SW 1271 (cell line): ENCODE results near the gene EPS8.

ENCODE experiments used
- DNase-seq, 2 experiments: peaks; one replicate each; lab custom pipeline; 2025; lab: John Stamatoyannopoulos, UW

The EPS8 gene

DNA sequence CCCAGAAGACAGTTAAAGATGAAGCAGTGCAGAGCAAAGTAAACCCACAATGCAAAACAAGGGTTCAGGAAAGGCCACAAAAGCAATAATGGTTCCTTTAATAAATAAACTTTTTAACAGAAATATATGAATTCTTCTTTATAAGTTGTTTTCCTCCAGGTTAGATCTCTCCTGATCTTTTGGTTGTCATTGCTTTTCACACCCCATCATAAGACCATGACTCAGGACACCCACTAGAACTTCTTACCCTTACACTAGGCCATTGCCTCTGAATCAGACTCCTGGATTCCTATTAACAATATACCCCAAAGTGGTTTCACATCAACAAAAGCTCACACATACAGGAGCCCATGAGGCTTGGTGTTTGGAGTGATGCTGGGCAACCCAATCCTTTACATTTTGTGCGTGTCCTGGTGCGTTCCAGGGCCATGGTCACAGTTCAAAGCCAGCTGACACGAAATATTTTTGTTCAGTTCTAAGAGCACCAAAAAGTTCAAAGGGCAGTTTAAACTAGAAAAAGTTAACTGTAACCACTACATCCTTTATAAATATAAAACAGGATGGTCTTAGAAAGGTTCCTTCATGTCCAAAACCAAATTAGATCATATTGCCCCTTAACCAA is 187.0 kb downstream of the EPS8 start:
- DNase-seq = no peak

DNA sequence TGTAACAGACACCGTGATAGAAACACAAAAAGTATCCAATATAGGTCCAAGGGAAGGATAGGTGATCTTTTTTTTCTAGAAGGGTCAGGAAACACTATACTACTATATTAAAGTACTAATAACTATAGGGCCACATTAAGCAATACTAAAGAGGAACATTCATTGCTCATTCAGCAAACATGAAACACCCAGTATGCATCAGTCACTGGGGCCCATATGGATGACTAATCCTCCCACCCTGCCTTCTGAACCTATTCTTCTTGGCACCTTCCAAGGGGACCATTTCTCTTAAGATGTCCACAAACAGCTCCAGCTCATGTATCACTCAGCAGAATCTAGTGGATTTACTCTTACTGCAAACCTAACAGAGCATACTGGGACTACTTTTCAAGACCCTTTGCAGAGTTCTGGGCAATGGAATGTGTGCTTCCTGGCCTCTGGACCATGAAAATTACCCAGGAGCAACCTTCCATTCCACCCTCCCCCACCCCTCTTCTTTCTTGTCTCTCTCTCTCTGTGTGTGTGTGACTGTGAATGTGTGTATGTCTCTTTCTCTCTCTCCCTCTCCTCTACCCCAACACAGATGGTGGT is 187.9 kb downstream of the EPS8 start:
- no peak for DNase-seq

DNA sequence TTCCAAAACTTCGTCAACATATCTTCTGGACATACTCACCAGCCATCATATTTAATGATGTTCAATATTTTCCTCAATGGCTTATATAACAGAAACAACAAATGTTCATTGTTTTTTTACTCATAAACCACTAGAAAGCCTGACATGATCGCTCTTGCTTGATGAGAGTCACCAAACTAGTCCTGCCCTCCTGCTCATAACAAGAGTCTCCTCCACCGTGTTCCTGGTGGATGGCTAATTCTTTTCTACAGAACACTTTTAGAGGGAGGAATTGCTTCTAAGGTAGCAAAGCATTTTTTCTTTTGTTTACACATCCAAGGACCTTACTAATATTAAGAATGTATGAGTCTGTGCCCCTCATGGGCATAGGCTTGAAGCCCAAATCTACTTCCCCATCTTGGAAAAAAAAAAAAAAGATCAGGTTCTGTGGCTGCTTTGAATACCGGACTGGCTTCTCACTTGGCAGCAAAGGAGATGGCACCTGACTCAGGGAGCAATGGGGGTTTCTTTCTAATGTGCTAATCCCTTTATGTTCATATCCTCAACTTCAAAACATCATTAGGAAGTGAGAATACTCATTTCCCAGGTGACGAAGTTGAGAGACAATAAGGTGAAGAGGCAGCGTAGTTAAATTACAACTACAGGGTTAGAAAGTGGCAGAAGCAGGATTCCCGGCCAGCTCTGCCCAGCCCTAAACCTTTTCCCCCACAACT is 188.8 kb downstream of the EPS8 start:
- DNase-seq = no peak

DNA sequence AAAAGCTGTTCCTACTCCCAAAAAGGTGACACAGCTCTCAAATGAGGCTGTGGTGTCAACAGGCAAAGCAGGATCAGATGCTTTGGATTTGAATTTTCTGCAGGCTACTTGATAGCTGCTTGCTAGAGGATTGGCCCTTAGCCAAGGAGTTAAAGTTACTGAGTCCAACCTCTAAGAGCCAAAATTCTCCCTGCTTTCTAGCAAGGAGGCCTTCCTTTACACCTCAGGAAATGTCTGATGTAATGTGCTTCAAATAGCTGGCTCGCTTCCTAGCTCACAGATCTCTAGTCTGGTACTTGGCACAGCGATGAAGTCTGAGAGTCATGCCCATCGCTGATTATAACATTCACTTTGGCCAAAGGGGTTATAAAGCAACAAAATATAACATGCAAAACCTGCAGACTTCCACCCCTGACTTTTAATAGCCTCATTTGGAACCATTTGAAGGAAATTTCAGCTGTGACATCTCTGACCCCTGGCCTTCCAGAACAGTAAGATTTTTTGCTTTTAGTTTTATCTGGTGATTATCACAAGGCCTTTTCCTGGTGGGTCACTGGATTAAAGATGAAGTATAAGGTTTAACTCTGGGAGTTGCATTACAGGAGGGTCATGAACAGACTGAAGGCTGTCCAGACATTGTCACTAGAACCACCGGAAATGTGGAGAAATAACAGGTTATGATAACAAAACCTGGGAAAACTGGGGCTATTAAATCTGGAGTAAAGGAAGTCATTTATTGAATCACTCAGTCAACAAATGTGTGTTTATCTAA is 189.7 kb downstream of the EPS8 start:
- no peak for DNase-seq

DNA sequence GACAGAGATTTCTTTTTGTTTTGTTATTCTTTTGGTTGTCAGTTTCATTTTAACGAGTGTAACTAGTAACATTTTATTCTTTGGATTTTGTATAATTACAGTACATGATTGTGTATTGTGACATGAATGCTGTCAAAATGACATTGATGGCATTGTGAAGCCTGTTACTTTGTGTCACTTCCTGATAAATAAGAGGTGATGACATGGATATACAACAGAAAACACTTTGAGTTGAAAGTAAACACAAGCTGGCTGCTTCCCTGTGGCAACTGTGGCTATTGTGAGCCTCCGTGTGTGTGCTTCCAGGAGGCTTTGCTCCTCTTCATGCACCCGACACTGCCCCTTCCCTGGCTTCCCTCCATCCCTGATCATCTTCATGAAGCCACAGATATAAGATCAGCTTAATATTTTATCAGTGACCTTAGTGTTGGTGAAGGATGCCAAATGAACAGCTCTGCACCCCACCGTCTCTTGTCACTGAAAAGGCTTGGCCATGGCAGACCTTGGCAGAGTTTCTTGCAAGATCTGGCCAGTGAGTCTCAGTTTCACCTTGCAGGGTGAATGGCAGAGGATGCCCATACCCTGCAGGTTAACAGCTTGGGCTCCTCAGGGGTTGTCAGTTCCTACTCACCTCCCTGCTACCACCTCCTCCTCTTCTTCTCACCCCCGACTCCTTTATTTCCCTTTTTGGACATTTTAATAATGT is 191.9 kb downstream of the EPS8 start:
- DNase-seq = no peak

DNA sequence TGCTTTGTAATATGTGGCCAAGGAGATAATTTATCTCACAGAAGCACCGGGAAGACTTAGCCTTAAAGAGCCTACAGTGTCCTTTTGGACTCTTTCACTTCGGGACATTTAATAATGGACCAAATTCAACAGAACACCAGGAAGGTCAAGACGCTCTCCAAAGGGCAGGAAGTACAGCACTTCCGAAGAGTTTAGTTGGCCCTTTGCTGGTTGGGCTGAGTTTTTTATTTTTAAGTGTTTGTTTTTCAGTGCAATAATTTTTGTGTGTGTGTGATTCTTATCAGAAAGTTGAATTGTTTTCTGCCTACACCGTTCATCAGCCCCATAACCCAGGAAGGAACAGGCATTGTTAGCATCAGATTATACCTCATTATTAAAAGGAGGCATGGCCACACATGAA is 193.0 kb downstream of the EPS8 start:
- DNase-seq = no peak

DNA sequence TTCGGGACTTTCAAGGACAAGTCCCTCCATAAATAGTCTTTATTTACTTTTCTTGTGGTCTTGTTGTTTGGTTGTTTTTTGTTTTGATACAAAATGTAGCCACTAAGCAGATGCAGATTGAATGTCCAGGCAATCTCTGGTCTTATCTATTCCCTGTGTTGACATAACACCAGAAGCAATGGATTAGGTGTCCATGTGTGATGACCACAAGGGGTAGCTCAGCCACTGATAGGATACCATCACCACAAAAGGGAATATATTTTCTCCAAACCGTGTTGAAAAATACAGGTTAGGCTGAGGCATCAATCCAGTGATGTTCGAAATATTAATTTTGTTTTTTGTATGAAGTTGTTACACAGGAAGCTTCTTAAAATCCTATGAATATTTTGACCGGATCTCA is 196.3 kb downstream of the EPS8 start:
- DNase-seq = peak in 1 of 2 experiments; percentile 13

DNA sequence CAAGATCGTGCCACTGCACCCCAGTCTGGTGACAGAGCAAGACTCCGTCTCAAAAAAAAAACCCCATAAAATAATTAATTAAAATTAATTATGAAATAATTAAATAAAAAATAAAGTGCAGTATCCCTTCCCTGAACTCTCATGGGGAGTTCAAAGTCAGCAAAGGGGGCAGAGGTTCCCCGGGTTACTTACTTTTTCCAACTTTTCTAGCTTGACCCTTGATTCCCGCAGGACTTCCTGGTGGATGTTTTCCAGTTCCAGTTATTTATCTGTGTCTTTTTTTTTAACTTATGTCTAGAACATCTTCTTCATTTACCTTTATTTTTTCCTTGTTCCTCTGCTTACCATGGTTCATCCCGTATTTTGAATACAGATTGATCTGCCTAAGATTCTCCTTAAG is 197.4 kb downstream of the EPS8 start:
- DNase-seq = no peak

DNA sequence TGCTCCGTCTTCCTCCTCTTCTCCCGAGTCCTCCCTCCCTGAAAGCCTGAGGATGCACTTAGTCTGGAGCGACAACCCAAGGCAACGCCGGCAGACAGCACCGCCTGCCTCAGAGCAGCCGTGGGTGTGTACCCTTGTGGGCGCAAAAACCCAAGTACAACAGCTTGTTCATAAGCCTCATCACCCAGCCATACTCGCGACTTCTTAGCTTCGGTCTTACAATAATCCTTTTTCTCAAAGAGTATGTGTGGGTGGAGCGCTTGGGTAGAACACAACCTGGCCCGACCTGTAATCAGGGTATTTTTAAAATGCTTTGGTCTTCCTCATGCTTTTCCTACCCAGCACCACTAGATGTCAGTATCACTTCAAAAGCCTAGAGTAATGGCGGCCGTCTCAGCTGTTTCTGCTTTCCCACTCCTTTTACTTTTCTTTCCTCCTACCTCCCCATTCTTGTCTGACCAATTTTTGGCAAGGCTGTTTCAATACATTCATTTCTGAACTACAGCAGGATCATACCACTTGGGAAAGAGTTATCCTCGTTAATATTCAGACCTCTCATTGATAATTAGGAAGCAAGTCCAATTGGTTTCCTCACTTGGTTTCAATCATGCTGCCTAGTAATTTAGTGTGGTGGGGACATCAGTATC is 198.9 kb downstream of the EPS8 start:
- DNase-seq = peak; percentile 59 to 82

DNA sequence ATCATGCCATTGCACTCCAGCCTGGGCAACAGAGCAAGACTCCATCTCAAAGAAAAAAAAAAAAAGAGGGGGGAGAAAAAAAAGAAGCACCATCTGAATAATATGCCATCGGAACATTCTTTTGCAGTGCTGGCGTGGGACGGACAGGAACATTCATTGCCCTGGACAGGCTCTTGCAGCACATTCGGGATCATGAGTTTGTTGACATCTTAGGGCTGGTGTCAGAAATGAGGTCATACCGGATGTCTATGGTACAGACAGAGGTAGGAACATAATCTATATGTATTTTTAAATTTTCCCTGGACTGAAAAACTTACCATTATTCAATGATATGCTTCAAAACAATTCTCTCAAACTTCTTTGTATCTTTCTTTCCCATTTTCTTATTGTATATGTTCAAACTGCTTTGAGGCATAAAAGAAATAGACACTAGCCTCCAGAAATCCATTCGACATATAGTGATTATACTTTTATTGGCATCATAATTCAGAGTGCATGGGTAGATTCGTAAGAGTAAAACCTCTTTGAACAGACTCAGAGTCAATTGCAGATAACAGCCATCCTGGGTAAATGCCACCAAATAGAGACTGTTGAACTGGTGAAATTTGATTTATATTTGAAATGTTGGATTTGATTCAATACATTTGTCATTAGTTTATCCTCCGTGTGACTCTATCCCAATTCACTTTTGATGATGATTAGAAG is 199.7 kb downstream of the EPS8 start:
- no peak for DNase-seq

DNA sequence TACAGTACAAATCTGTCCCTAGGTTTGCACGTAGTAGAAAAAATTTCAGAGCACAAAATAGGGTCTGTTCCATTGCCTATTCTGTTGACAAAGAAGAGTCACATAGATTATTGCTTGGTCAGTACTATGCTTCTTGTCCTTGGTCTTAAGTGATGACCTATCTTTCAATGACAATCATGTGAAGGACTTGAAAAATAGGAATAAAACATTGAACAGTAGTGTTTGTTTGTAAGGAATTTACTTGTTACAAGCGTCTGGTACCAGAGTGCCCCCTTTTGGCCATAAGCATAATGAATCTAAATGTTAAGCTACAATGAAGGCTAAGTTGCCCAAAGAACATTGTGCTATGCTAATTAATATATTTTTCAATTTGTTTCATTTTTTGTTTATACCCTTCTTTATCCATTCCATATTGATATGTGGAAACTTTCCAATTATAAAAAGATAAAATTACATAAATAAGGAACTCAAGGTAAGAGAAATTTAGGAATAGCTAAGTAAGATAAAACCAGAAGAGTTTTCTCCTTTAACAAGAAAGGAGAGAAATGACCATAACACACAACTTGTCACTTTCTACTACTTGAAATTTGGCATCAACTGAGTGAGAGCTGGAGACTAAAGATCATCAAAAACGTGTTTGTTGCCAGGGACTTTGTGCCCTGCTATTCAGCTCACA is 204.7 kb downstream of the EPS8 start:
- DNase-seq = peak in 1 of 2 experiments; percentile 66

DNA sequence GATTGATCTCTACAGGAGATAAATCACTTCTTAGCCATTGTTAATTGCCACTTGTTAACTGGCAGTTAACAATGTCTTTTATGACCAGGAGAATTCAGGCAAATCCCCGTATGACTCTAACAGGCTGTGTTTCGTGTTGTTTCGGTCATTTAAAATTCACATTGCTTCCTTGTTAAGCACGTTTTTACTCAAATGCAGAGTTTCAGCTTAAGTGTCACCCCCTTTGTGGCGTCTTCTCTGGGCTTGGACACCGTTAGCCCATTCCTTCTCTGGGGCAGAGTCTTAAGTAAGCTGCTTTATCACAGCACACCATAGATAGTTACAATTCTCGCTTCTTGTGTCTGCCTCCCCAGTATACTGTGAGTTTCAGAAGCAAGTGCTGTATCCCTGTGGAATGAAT is 205.4 kb downstream of the EPS8 start:
- no peak for DNase-seq

DNA sequence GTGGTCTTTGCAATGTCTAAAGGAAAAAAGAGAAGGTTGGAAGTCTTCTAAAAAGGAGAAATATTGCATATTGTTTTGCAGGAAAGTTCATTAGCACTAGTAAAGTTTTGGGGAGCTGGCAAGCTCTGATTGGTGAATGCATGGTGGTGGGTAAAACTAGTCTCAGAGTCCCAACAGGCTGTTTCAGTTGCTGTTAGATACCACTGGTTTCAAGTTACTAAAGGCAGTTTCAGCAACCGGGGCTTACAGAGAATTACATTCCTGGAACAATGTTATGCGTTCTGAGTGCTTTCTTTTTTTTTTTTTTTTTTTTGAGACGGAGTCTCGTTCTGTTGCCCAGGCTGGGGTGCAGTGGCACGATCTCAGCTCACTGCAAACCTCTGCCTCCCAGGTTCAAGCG is 208.2 kb downstream of the EPS8 start:
- no peak for DNase-seq

DNA sequence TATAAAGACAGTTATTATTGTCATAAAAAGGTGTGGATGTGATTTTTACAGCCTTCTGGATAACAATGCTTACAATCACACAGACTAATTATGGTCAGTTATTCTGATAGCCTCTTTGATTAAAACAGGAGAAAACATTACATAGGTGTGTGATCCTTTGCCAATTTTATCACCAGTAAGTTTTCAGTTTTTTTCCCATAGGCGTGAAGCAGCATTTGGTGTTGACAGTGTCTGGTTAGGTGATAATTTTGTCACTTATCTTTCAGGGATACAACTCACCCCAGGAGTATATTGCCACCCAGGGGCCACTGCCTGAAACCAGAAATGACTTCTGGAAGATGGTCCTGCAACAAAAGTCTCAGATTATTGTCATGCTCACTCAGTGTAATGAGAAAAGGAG is 208.8 kb downstream of the EPS8 start:
- DNase-seq = no peak

DNA sequence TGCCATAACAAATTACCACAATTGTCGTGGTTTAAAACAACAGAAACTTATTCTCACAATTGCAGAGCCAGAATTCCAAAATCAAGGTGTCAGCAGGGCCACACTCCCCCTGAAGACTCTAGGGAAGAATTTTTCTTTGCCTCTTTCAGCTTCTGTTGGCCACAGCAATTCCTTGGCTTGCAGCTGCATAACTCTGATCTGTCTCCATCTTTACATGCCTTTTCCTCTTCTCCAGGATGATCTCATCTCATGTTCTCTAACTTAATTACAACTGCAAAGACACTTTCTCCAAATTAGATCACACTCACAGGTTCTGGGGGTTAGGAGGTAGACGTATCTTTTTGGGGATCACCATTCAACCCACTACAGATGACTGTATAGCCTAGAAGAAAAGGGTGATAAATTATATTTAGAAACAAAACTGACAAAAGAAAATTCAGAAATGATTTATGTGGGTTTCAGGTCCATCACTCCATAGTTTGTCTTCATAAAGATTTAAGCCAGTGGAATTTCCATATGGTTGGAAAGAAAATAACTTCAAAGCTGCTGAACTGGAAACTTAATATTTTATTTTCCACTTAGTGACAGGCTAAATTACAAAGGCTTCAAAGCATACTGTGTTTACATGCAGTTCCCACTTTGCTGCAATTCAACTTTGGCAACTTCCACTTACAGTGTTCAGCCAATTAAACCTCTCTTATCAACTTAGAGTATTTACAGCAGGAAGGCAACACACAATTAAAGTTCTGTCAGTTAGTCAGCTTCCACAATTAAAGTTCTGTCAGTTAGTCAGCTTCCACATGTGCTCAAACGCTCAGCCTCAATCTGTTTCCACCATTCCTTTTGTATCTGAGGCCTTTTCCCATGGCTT is 213.3 kb downstream of the EPS8 start:
- no peak for DNase-seq

DNA sequence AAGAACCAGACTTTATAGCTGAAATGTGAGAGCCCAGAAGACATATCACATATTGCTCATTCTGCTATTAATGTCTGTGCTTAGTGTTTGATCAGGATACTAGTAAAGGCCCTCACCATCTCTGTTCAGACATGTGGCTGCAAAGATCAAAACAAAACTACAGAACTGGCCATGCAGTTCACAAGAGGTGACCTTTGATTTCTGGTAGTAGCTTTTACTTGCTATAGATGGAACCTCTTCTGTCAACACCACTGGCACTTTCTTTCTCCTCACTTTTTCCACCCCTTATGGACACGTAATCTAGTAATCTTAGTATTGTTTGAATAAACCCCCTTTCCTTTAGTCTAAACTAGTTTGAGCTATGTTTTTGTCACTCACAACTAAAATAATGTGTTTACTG is 214.8 kb downstream of the EPS8 start:
- no peak for DNase-seq
